ENCODE measurements around the gene C1orf105.

C1orf105 gene

GRCh38 chr1:172380441-172381244, 39.8 kb upstream of the C1orf105 start:
- H4K20me1 ChIP-seq (ENCODE audit: insufficient read depth, low read length): no peaks in the 10 kb centered on the region
- no peaks in the 10 kb centered on the region for H3K9me3 ChIP-seq (replicated peaks; ENCODE audit: insufficient read depth, low read length)
- H2AFZ ChIP-seq (ENCODE audit: low read length): no peak overlapping the region
- H3K79me2 ChIP-seq (ENCODE audit: low read length): no peaks in the 10 kb centered on the region
- H3K4me3 ChIP-seq (ENCODE audit: low read length): no peak overlapping the region
- peak; percentile 69 for DNase-seq
- no peak overlapping the region for H3K9ac ChIP-seq (ENCODE audit: low read length)
- no peaks in the 10 kb centered on the region for H3K9me2 ChIP-seq (replicated peaks; ENCODE audit: insufficient read depth, low read length)
- TF ChIP-seq EZH2 (optimal IDR thresholded peaks at IDR 0.05; ENCODE audit: low read depth, low read length) (no peak), EZH2phosphoT487 (IDR thresholded peaks at IDR 0.05; ENCODE audit: low read length) (no peak), CTCF (IDR thresholded peaks at IDR 0.05; ENCODE audit: low read length) (no peak)
- peaks cover 20% of the 10 kb centered on the region for H3K27me3 ChIP-seq (replicated peaks; ENCODE audit: insufficient read depth, low read length)
- peak overlapping the region; percentile 4 for H3K4me2 ChIP-seq (ENCODE audit: low read depth, low read length)
- 0 out of 2 replicates have a peak, but pooled peaks cover 4% of the 10 kb centered on the region for H3F3A ChIP-seq (ENCODE audit: insufficient read depth, low read length)
- peaks cover 10% of the 10 kb centered on the region for H3K4me1 ChIP-seq (ENCODE audit: low read length)
- no peaks in the 10 kb centered on the region for H3K36me3 ChIP-seq (replicated peaks; ENCODE audit: insufficient read depth, low read length)
- H3K27ac ChIP-seq (ENCODE audit: low read length): no peak overlapping the region

- H3K27ac ChIP-seq (ENCODE audit: low read length): no peak overlapping the region
- TF ChIP-seq EZH2 (optimal IDR thresholded peaks at IDR 0.05; ENCODE audit: low read depth, low read length): no peak
- H2AFZ ChIP-seq (ENCODE audit: low read length): no peak overlapping the region
Observed at GRCh38 chr1:172381946-172382345, 38.5 kb upstream of the C1orf105 start.

GRCh38 chr1:172382406-172382805, 38.1 kb upstream of the C1orf105 start:
- Histone ChIP-seq H3K27ac (ENCODE audit: low read length) (no peak overlapping the region), H4K20me1 (ENCODE audit: insufficient read depth, low read length) (no peaks in the 10 kb centered on the region), H2AFZ (ENCODE audit: low read length) (no peak overlapping the region), H3K4me1 (ENCODE audit: low read length) (peaks cover 10% of the 10 kb centered on the region), H3K4me3 (ENCODE audit: low read length) (no peak overlapping the region), H3K4me2 (ENCODE audit: low read depth, low read length) (no peak overlapping the region), H3K9ac (ENCODE audit: low read length) (no peak overlapping the region), H3K9me2 (replicated peaks; ENCODE audit: insufficient read depth, low read length) (no peaks in the 10 kb centered on the region), H3K9me3 (replicated peaks; ENCODE audit: insufficient read depth, low read length) (no peaks in the 10 kb centered on the region), H3F3A (ENCODE audit: insufficient read depth, low read length) (0 out of 2 replicates have a peak, but pooled peaks cover 4% of the 10 kb centered on the region), H3K27me3 (replicated peaks; ENCODE audit: insufficient read depth, low read length) (peaks cover 20% of the 10 kb centered on the region), H3K36me3 (replicated peaks; ENCODE audit: insufficient read depth, low read length) (no peaks in the 10 kb centered on the region), H3K79me2 (ENCODE audit: low read length) (no peaks in the 10 kb centered on the region)
- no peak for DNase-seq
- no peak for TF ChIP-seq EZH2 (optimal IDR thresholded peaks at IDR 0.05; ENCODE audit: low read depth, low read length)
- no peak for TF ChIP-seq EZH2phosphoT487 (IDR thresholded peaks at IDR 0.05; ENCODE audit: low read length)
- TF ChIP-seq CTCF (IDR thresholded peaks at IDR 0.05; ENCODE audit: low read length): no peak

More at GRCh38 chr1:172381946-172382345, 38.5 kb upstream of the C1orf105 start:
- Histone ChIP-seq H3K79me2 (ENCODE audit: low read length) (no peaks in the 10 kb centered on the region), H3K36me3 (replicated peaks; ENCODE audit: insufficient read depth, low read length) (no peaks in the 10 kb centered on the region), H3K9me2 (replicated peaks; ENCODE audit: insufficient read depth, low read length) (no peaks in the 10 kb centered on the region), H3F3A (ENCODE audit: insufficient read depth, low read length) (0 out of 2 replicates have a peak, but pooled peaks cover 4% of the 10 kb centered on the region), H3K4me1 (ENCODE audit: low read length) (peaks cover 10% of the 10 kb centered on the region), H3K9ac (ENCODE audit: low read length) (no peak overlapping the region), H3K4me2 (ENCODE audit: low read depth, low read length) (no peak overlapping the region), H4K20me1 (ENCODE audit: insufficient read depth, low read length) (no peaks in the 10 kb centered on the region), H3K9me3 (replicated peaks; ENCODE audit: insufficient read depth, low read length) (no peaks in the 10 kb centered on the region), H3K4me3 (ENCODE audit: low read length) (no peak overlapping the region), H3K27me3 (replicated peaks; ENCODE audit: insufficient read depth, low read length) (peaks cover 20% of the 10 kb centered on the region)
- no peak for DNase-seq

- no peak for DNase-seq
- H3K79me2 ChIP-seq (ENCODE audit: low read length): no peaks in the 10 kb centered on the region
- 0 out of 2 replicates have a peak, but pooled peaks cover 4% of the 10 kb centered on the region for H3F3A ChIP-seq (ENCODE audit: insufficient read depth, low read length)
- H3K9me3 ChIP-seq (replicated peaks; ENCODE audit: insufficient read depth, low read length): no peaks in the 10 kb centered on the region
- H3K9me2 ChIP-seq (replicated peaks; ENCODE audit: insufficient read depth, low read length): no peaks in the 10 kb centered on the region
- no peak overlapping the region for H3K4me3 ChIP-seq (ENCODE audit: low read length)
- H3K9ac ChIP-seq (ENCODE audit: low read length): no peak overlapping the region
- no peak for TF ChIP-seq EZH2phosphoT487 (IDR thresholded peaks at IDR 0.05; ENCODE audit: low read length)
- TF ChIP-seq CTCF (IDR thresholded peaks at IDR 0.05; ENCODE audit: low read length): no peak
- no peak for TF ChIP-seq EZH2 (optimal IDR thresholded peaks at IDR 0.05; ENCODE audit: low read depth, low read length)
- peaks cover 10% of the 10 kb centered on the region for H3K4me1 ChIP-seq (ENCODE audit: low read length)
- H4K20me1 ChIP-seq (ENCODE audit: insufficient read depth, low read length): no peaks in the 10 kb centered on the region
- no peak overlapping the region for H2AFZ ChIP-seq (ENCODE audit: low read length)
- peaks cover 20% of the 10 kb centered on the region for H3K27me3 ChIP-seq (replicated peaks; ENCODE audit: insufficient read depth, low read length)
- H3K4me2 ChIP-seq (ENCODE audit: low read depth, low read length): no peak overlapping the region
- no peaks in the 10 kb centered on the region for H3K36me3 ChIP-seq (replicated peaks; ENCODE audit: insufficient read depth, low read length)
- no peak overlapping the region for H3K27ac ChIP-seq (ENCODE audit: low read length)
Observed at GRCh38 chr1:172382990-172383389, 37.5 kb upstream of the C1orf105 start.

Data from MM.1S (cell line).